GM19043 (cell line): ENCODE data around the gene KCTD11.

Experiments used
- ATAC-seq: cut with Tn5 transposase; IDR thresholded peaks from one replicate; pipeline ENCODE4 v1.9.1; 2021; ENCODE audit warnings: low read depth; ENCODE audit not compliant: unreplicated experiment

Gene KCTD11

DNA sequence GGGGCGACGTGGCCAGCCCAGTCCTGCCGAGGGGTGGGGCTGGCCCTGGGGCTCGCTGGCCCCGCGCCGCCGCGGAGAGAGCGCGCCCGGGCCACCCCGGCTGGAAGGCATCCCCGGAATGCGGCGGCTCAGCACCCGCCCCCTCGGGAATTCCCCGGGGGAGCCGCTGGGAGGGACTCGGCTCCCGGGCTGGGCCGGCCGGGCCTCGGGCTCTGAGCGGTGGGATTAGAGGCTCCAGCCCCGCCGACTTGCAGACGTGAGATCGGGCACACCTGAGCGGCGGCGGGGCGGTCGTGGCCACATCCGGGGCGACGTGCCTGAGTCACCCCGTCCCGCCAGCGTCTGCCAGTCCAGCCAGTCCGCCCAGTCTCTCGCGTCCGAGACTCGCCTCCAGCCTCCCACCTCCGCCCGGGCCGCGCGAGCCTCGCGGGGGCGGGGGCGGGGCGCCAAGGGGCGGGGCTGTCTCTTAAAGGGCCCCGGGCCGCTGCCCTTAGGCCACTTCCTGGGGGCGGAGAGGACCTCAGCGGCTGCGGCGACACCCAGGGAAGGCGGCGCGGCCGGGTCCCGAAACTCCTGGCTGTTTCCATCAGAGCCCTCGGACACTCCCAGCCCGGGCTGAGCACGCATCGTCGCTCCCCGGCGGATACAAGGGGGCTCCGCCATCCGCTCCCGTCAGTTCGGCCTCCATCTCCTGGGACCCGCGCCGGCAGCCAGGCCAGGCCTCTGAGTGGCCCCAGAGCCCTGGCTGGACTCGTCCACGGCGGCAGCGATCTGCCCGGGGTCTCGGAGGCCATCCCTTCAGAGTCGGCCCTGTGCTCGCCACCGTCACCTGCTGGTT lies at the start of gene KCTD11:
TSS of gene KCTD11 (plus strand) at position 498 of the 838 bp plus-strand sequence.
- ATAC-seq = peak; percentile 49

DNA sequence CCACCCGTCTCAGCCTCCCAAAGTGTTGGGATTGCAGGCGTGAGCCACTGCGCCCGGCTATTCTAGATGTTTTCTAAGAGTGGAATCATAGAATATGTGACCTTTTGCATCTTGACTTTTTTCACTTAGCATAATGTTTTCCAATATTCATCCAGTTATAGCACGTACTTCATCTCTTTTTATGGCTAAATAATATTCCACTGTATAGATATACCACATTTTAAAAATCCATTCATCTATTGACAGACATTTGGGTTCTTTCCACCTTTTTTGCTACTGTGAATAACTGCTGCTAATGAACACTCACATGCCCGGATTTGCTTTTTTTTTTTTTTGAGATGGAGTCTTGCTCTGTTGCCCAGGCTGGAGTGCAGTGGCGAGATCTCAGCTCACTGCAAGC lies 47.8 kb upstream of the KCTD11 start:
- no peak for ATAC-seq

GRCh38 chr17:7306911-7307685 lies 44.9 kb upstream of the KCTD11 start, which contains the start of gene EIF5A:
TSS of gene EIF5A (plus strand) at chr17:7307628. CDS start at chr17:7309636, 2,008 bp downstream.
- peak; percentile 67 for ATAC-seq

DNA sequence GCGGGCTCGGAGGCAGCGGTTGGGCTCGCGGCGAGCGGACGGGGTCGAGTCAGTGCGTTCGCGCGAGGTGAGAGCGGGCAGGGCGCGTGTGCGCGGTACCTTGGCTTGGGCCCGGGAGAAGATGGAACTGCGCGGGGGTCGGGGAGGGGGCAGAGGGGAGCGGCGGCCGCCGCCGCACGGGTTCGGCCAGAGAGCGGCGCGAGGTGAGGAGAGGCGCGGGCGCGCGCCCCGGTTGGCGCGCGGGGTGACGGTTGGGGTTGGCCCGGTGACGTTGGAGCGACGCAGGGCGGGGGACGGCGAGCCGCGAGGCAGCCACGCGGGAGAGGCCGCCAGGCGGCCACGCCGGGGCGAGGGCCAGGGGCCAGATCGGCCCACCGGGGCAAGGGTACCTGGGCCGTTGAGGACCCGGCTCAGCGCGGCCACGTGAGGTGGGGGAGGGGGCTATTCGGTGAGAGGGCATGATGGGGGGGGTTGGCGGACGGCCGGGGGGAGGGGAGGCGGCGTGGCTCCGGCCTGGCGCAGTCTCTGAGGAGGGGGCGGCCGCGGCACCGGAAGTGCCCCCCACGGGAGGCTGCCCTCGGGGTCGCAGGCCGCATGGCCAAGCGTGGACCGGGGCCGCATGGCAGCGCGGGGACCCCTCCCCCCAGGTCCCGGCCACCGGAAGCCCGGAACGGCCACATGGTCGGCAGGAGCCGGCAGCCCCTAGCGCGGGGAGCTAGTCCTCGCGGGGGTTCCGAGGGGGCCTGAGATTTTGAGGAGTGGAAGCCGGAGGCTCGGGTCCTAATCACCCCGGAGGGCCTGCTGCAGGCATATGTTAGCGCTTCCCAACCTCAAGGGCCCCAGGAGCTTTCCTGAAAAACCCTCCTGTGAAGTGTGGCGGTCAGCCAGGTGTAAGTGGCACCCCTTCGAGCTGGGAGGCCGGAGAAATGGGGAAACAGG lies 44.0 kb upstream of the KCTD11 start:
- no peak for ATAC-seq

- ATAC-seq = no peak
Observed at GRCh38 chr17:7308625-7309433, 43.1 kb upstream of the KCTD11 start.

GRCh38 chr17:7309628-7310027 lies 42.3 kb upstream of the KCTD11 start:
- ATAC-seq = no peak

- ATAC-seq = no peak
Observed at GRCh38 chr17:7311110-7311705, 40.8 kb upstream of the KCTD11 start.

DNA sequence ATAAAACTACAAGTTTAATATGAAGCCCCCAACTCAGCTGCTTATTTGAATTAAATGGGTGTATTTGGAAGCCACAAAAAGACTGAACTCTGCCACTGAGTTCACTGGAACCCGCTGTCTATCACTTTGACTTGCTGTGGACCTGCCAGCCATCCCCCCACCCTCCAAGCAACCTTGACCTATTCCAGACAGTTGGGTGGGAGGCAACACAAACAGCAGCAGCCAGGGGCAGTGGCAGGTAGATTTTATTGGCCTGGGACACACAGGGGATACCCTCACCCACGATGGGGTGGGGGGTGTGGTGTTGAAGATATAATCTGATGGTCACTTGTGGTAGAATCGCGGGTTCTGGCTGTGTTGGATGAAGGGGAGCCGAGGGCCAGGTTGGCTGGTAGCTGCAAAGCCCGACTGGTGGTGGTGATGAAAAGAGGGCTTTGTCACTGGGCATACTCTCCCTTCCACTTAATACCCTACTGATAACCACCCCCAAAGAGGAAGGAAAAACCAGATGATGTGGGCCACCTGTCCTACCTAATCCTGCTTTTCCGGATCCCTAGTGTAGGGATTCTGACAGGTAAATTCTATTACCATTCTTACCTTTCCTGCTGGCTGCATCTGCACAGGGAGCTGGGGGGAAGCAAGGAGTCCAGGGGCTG lies 39.4 kb upstream of the KCTD11 start:
- no peak for ATAC-seq

DNA sequence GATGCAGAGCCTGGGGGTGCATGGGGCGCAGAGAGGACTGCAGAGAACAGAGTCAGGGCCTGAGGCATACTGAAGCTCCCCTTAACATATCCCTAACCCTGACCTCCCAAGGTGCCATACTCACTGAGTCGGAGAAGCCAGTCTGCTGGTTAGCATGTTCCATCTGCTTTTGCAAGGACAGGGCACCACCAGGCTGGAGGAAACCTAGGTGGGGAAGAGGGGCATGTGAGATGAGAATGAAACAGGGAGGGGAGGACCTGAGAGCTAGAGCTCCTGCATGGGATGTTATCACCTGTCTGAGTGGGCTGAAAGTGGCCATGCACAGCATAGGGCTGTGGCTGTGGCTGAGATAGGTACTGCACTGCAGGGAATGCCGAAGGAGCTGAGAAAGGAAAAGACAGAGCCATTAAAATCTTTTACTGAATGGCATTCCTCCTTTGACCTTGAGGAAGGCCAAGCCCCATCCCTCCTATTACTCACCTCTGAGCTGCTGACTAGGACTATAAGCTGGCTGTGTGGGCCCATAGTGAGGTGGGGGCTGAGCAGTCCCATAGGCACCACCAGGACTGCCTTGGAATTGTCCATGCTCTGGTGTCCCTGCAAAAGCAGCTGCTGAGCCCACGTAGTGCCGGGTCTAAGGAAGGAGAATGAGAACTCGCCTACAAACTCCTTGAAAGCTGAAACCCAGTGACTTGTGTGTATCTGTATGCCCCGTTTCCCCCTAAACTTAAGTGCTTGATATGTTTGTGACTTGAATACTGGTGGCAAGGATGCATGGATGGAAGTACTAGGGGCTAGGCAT lies 38.7 kb upstream of the KCTD11 start:
- no peak for ATAC-seq

DNA sequence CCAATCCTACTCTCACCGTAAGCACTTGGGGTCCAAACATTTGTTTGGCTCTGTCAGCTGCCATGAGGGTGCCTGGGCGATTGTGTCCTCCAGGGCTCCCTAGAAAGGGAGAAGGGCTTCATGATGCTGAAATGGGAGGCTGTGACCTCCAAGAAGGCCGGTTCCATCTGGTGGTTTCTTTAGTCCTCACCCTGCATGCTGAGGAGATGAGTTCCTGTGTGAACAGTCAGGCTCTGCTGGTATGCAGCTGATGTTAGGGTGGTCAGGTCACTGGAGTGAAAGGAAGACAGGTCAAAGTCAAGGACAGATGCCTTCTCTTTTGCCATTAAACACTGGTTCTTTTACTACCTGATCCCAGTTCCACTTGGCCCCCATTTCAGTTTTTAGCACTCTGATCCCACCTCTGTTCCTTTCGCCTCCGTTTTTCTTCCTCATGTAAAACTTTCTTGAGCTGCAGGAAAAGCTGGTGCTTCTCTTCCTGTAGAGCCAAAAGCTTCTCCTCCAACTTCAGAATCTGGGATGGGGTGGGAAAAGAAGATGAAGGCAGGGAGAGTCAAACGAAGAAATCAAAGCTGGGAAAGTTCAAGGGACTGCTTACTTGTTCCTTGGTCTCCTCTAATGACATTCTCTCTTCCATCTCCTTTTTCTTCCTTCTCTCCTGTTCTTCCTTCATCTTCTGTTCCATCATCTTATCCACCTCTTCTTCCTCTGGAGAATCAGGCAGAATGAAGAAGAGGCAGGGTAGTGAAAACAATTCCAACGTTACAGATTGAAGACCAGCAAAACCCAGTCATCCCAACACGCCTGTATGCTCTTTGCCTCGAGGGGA lies 37.9 kb upstream of the KCTD11 start:
- ATAC-seq = no peak

DNA sequence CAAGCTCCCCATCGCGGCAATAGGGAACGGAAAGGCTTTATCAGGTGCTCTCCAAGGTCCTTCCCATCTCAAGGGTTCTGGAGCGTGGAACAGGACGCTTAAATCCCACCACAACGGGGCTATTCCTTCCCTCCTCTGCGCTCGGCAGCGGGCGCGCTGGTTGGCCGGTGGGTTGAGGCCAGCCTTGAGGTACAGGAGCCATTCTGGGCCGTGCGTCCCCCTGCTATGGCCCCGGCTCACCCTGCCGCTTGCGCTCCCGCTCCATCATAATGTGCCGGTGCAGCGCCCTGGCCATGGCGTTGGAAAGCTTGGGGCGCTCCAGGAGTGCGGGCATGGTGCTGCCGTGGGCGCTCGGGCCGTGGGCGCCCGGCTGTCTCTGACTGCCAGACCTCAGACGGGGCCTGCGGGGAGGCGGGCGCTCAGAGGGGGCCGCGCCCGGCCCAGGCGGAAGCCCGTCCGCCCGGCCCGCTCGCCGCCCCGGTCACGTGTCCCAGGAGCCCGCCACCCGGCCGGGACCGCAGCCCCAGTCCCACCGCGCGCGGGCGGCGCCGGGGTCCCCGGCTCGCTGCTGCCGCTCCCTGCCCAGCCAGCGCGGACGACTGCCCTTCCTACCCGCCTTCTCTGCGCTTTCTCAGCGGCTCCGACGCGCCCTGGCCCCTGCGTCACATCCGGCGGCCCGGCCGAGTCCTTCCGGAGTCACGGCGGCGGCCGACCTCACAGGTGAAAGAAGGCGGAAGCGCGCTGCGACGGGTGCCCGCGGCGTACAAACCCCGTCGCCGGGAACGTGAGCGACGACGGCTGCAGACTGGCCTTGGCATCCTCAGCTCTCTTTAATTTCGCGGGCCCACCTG lies 37.0 kb upstream of the KCTD11 start, which contains the start of gene GPS2:
TSS of gene GPS2 (minus strand) at position 642 of the 851 bp plus-strand sequence. CDS start at position 334, 308 bp downstream.
- peak; percentile 69 for ATAC-seq

DNA sequence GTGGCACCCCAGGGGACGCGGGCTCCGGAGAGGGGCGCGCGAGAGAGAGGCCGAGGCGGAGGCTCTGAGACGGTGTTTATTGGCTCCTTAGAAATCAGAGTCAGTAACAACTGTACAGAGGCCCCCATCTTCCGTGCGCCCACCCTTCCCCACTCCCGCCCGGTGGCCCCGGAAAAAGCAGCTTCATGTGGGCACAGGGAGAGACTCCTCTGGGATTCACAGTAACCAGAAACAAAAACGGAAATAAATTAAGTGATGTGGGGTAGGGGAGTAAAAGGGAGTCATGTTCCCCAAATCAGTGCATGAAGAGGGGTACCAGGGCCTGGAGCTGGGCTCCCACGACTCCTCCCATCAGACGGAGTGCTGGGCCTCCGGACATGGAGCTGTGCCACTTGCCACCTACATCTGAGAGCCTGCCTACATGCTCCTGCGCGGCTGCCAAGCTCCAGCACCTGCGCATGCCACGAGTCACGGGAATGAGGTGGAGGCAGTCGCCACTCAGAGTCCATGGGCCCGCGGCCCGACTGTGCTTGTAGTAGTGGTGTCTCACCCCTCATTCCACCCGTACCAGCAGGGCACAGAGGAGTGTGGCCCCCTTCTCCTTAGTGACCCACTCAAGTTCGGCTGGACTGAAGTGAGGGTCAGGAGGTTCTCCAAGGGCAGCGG lies 36.3 kb upstream of the KCTD11 start:
- no peak for ATAC-seq

DNA sequence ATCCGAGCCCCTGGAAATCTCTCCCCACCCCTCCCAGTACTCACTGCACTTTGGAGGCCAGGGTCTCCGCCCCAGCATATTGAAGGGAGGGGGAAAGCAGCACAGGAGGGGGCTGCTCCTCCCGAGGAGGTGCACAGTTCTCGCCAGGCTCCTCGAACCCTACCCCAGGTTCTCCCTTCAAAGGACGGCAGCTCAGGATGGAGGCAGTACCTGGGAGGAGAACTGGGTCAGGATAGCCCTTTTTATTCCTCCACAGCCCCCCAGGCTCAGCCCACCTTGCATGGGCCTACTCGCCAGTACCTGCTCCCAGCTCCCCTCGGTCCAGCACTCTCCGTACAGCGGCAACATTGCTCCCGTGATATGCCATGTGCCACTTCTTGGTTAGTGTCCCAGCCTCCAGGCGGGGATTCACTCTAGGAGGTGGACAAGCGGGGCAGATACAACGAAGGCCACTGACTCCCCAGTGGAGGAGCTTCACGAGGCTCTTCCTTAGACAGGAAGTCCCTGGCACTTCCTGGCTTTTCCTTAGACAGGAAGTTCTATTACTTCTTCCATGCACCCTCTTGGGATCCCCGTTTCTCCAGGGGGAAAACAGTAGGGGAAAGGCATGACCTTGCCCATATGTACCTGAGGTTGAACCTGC lies 34.7 kb upstream of the KCTD11 start:
- ATAC-seq = no peak

DNA sequence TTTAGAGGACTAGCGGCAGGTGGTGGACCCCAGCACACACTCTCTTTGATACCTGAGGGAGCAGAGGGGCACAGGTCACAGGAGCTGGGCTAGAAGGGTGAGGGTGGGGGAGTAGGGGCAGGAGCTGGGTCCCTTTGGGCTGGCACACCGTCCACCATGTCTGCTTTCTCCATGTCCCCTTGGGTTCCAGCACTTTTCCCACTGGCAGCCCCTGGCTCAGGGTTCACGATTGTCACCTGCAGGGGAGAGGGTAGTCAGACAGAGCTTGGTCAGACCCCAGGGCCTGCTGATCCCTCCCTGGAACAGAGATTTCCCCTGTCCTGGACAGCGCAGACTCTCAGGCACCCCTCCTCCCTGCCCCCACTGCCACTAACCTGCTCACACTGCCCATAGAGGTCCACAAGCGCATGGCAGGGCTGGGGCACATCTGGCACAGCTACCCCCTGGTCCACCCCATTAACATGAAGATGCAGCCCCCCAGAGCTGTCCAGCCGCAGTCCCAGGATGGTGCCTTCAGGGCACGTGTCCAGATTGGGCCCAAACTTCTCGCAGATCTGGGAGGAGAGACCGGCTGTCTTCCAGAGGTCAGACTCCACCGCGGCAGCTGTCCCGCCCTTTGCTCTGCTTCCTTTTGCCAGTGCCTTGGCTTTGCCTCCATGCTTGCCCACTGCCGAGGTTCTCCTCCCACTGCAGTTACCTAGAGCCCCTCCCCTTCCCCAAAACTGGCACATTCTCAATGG lies 33.7 kb upstream of the KCTD11 start:
- no peak for ATAC-seq
